HG02970 (cell line): Measurements from ENCODE around the gene PKN1.
"Not testable (repeated sequence)": the region's sequence is repeated elsewhere in the genome, so short reads cannot be mapped to it uniquely, and the experiment has no call there.

ENCODE experiments used
- ATAC-seq: cut with Tn5 transposase; IDR thresholded peaks from one replicate; pipeline ENCODE4 v1.9.1; 2021; ENCODE audit warnings: mild to moderate bottlenecking, moderate library complexity, moderate number of reproducible peaks; ENCODE audit not compliant: unreplicated experiment, low FRiP score

The PKN1 gene

GRCh38 chr19:14432791-14433553, at the start of gene PKN1:
PKN1 (plus strand) TSS chr19:14433306; CDS start chr19:14433522, 216 bp downstream.
- peak; percentile 63 for ATAC-seq

- no peak for ATAC-seq
Observed at GRCh38 chr19:14383661-14384555, 49.2 kb upstream of the PKN1 start.

- no peak for ATAC-seq
Observed at GRCh38 chr19:14385492-14385891, 47.6 kb upstream of the PKN1 start.

- no peak for ATAC-seq
Observed at GRCh38 chr19:14390548-14390947, 42.6 kb upstream of the PKN1 start.

- no peak for ATAC-seq
Observed at GRCh38 chr19:14391156-14391821, 41.8 kb upstream of the PKN1 start.

GRCh38 chr19:14393329-14393728, 39.8 kb upstream of the PKN1 start:
- ATAC-seq: no peak

- ATAC-seq: no peak
Observed at GRCh38 chr19:14394167-14394566, 38.9 kb upstream of the PKN1 start.

- ATAC-seq: no peak
Observed at GRCh38 chr19:14395262-14395661, 37.8 kb upstream of the PKN1 start.

- ATAC-seq: no peak
Observed at GRCh38 chr19:14395710-14396336, 37.3 kb upstream of the PKN1 start.

GRCh38 chr19:14396730-14397129, 36.4 kb upstream of the PKN1 start:
- ATAC-seq: not testable (repeated sequence)

GRCh38 chr19:14397168-14397567, 35.9 kb upstream of the PKN1 start:
- not testable (repeated sequence) for ATAC-seq

- ATAC-seq: no peak
Observed at GRCh38 chr19:14400951-14401431, 32.1 kb upstream of the PKN1 start.

GRCh38 chr19:14401468-14402195, 31.5 kb upstream of the PKN1 start:
- ATAC-seq: no peak

- no peak for ATAC-seq
Observed at GRCh38 chr19:14402332-14403144, 30.6 kb upstream of the PKN1 start.

GRCh38 chr19:14403145-14403930, 29.8 kb upstream of the PKN1 start:
- ATAC-seq: not testable (repeated sequence)

- ATAC-seq: no peak
Observed at GRCh38 chr19:14404312-14404711, 28.8 kb upstream of the PKN1 start.

GRCh38 chr19:14405380-14405757, 27.7 kb upstream of the PKN1 start:
- ATAC-seq: no peak
